SH-SY5Y (cell line): ENCODE results near the gene FRMD4A.

Source experiments
- GATA2 ChIP-seq: IDR thresholded peaks from 2 replicates; pipeline ENCODE4 v1.6.1; 2011; ENCODE audit warnings: mild to moderate bottlenecking, low read depth, low read length
- GATA3 ChIP-seq: IDR thresholded peaks from 2 replicates; pipeline ENCODE4 v1.6.1; 2011; ENCODE audit warnings: low read depth, mild to moderate bottlenecking, low read length, moderate library complexity

Gene FRMD4A

DNA sequence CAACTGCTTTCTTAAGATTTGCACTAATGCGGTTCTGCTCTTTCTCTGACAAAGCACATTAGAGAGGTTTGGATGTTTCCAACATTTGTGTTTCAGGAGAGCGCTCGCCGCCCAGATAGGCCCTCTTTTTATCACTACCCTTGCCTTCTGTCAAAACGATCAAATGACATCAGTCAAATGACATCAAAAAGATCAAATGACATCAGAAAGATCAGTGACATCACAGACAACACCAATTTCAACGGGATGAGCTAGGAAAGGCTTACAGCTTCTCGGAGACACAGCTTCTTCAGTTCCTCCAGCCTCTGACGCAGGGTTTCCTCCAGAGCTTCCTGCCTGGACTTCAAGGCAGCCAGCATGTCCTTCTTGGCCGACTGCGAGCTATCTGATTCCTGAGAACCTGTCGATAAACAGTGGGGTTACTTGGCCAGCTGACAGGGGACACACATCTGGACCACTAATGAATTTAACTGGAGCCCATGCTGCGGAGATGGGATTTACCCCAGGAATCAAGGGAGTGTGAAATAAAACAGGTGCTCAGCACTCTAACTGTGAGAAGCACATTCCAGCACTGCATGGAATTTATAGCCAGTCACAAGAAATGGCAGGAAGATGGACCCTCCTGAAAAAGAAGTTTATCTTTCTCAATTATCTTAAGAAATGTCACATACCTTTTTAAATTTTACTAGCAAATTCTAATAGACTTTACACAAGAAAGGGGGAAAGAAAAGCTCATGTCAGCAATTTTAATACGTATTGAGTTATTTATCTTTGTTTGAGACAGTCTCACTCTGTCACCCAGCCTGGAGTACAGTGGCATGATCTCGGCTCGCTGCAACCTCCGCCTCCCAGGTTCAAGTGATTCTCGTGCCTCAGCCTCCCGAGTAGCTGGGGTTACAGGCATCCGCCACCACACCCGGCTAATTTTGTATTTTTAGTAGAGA is 655.8 kb downstream of the FRMD4A start:
- TF ChIP-seq GATA2, result no peak
- TF ChIP-seq GATA3, result no peak

GRCh38 chr10:13673156-13673555 is 657.6 kb downstream of the FRMD4A start:
- no peak for TF ChIP-seq GATA3
- no peak for TF ChIP-seq GATA2

- TF ChIP-seq GATA3, result no peak
- TF ChIP-seq GATA2, result no peak
These were observed 658.2 kb downstream of the FRMD4A start for GRCh38 chr10:13672548-13672947.

GRCh38 chr10:13671904-13672303 is 658.8 kb downstream of the FRMD4A start:
- TF ChIP-seq GATA3 (no peak), GATA2 (no peak)

DNA sequence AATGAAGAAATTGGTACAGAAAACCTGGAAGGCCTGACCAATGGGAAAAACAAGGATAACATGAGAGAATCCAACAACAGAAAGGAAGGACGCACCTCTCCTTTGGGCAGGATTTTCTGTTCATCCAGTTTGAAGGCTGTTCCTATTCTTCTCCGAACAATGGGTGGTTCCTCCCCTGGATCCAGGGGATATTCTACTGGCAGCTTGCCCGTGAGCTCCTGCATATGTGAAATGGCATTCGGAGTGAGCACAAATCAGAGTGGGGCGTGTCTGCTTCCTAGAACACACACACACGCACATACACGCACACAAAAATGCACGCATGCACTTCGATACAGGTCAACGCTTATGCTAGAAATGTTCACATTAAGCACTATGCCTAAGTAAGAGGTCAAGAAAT is 660.4 kb downstream of the FRMD4A start:
- TF ChIP-seq GATA3, result no peak
- no peak for TF ChIP-seq GATA2

GRCh38 chr10:13669901-13670300 is 660.8 kb downstream of the FRMD4A start:
- no peak for TF ChIP-seq GATA2
- no peak for TF ChIP-seq GATA3

DNA sequence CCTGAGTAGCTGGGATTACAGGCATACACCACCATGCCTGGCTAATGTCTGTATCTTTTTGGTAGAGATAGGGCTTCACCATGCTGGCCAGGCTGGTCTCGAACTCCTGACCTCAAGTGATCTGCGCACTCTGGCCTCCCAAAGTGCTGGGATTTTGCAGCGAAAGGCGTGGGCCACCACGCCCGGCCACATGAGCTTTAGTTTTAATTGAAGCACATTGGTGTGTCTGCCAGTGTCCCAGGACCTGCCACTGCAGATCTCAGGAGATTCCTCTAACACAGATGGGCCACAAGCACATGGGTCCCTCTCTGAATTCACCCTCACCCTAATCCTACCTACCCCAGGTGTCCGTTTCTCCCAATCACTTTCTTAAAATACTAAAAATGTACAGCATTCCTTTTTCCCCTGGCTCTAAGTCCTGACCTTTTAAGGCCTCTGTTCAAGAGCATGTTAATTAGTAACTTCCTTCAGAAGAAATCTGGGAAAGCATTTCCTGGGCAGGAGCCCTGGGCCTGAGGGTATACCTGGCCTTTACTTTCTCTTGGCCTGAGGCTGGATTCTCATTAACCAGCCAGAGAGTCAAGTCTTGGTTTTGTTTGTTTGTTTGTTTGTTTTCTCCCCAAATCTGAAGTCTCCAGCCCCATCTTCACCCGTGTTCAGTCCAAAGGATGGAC is 661.4 kb downstream of the FRMD4A start:
- TF ChIP-seq GATA2 (no peak), GATA3 (no peak)

DNA sequence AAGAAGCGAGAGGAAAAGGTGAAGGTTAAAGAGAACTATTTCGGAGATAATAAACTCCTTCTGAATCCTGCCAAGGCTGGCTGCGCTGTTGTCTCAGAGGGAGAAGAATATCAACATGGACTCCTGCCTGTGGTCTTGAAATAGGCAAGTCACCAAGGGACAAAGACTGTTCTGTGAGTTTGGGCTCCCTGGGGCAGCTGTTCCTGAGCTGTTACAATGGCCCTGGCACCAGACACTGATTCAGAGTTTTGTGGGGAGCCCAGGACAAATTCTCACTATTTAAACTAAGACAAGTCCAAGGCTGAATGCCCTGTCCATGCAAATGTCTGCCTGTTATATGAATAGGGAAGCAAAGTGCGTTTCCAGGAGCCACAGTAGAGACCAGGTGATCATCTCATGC is 662.6 kb downstream of the FRMD4A start:
- TF ChIP-seq GATA2, result no peak

DNA sequence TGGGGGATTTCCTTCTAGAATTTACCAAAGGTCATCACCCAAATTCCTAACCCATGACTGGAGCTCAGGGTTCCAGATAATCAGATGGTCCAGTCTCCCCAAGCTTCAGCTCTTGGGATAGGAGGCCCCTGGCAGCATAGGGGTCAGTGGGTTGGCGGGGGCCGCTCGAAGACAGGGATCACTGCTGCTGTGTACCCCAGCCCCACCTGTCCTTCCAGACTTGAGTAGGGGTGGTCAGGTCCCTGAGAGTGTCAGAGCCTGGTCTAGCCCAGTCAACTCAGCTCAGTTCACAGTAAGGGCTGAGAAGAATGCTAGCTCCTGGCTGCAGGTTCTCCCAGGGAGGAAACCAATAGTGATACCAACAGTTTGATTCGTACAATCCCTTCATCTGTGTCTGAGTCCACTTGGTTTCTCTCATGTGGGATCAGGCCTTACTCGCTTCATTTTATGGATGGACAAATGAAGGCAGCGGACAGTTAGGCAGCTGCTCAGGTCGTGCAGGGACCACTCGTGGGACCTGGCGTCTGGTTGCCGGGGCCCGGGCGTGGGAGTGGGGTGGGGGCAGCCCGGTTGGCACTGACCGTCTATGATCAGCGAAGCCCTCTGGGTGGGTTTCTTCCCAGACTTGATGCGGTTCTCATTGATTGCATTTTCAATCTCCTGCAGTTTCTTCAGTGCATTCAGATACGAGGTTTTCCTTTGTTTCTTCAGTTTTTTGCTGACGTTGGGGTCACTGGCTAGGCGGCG is 665.0 kb downstream of the FRMD4A start:
- TF ChIP-seq GATA2 (no peak), GATA3 (no peak)

- TF ChIP-seq GATA3, result no peak
- TF ChIP-seq GATA2, result no peak
These were observed 669.5 kb downstream of the FRMD4A start for GRCh38 chr10:13661256-13661655.

- no peak for TF ChIP-seq GATA3
- TF ChIP-seq GATA2, result no peak
These were observed 670.2 kb downstream of the FRMD4A start for GRCh38 chr10:13660551-13660920.

GRCh38 chr10:13659887-13660550 is 670.7 kb downstream of the FRMD4A start:
- no peak for TF ChIP-seq GATA3
- no peak for TF ChIP-seq GATA2

- TF ChIP-seq GATA2 (no peak), GATA3 (no peak)
These were observed 671.6 kb downstream of the FRMD4A start for GRCh38 chr10:13658871-13659685.

GRCh38 chr10:13658264-13658663 is 672.5 kb downstream of the FRMD4A start:
- TF ChIP-seq GATA2 (no peak), GATA3 (no peak)
